Activated CD4-positive, alpha-beta T cell treated with anti-CD3 and anti-CD28 coated beads, Interleukin-2, amount 10 ng/mL, durations not matched to agents 7 days and 5 days (primary cell): ENCODE data around the gene LYRM4. TPM values are rescaled to one million over a fixed set of nuclear protein-coding genes. Genes with fewer than 3 reads are reported as not detected.

Experiments used
- CTCF ChIA-PET: fragments of 350-600 bp; sonication (Branson Sonifier 250); formaldehyde crosslinking; loops from one replicate; lab custom pipeline; 2021; ENCODE audit warnings: antibody characterized with exemption; lab: Charles Lee
- POLR2A ChIA-PET: fragments of 350-600 bp; sonication (Branson Sonifier 250); formaldehyde crosslinking; loops from one replicate; lab custom pipeline; 2021; ENCODE audit warnings: antibody characterized with exemption; lab: Charles Lee
- DNase-seq: peaks from one replicate; pipeline ENCODE4 v3.0.0-alpha.2; 2020
- H3K27ac Mint-ChIP-seq: one replicate; pipeline ENCODE4 v1.8.0; 2021; ENCODE audit warnings: mild to moderate bottlenecking, moderate library complexity, mixed read lengths
- H3K27me3 Mint-ChIP-seq: one replicate; pipeline ENCODE4 v1.8.0; 2021; ENCODE audit warnings: mixed read lengths
- H3K36me3 Mint-ChIP-seq: one replicate; pipeline ENCODE4 v1.8.0; 2021; ENCODE audit warnings: low read depth, mixed read lengths
- H3K4me1 Mint-ChIP-seq: one replicate; pipeline ENCODE4 v1.8.0; 2021; ENCODE audit warnings: mixed read lengths
- H3K4me3 Mint-ChIP-seq: one replicate; pipeline ENCODE4 v1.8.0; 2021; ENCODE audit warnings: mild to moderate bottlenecking, moderate library complexity, mixed read lengths
- H3K9me3 Mint-ChIP-seq: one replicate; pipeline ENCODE4 v1.8.0; 2021; ENCODE audit warnings: mixed read lengths
- total RNA-seq, 2 experiments: library from RNA; stranded (reverse); gene quantifications; one replicate each; pipeline ENCODE4 v1.2.3, GENCODE V29; 2021

LYRM4 gene
- total RNA-seq, 2 experiments from 2014 or later = 30.8 to 31.4 TPM

DNA sequence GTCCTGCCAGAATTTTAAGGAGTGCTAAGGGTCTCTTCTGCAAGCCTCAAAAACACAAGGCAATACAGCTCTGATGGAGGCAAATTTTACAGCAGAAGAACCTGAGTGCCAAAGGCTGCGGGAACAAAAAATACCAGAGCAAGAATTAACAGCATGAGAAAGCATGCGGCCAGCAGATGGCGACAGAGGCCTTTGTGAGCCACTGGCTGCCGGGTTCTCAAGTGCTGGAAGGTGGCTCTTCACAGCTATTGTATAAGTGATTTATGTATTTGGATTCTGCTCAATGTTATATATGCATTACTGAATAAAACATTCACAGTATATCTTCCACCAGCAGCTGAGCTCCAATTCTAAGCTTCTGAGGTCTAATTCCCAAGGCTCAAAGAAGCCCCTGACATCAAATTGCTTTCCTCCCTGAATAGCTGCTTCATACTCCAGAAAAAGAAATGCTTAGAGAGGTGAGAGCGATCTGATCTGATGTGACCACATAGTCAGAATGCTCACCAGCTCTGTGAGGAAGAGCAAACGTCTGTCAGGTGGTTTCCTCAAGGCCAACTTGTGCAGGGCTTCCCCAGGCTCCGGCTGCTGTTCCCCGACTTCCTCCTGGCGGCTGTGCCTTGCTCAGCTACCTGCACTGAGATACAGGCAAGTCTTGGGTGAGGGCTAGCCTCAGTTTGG is 117.0 kb downstream of the LYRM4 start:
- Mint-ChIP-seq H3K4me1 (peaks cover 10% of the 10 kb centered on the region), H3K9me3 (no peaks in the 10 kb centered on the region), H3K4me3 (no peak overlapping the region), H3K27ac (no peak overlapping the region), H3K27me3 (no peaks in the 10 kb centered on the region), H3K36me3 (no peaks in the 10 kb centered on the region)
- ChIA-PET POLR2A (no interaction called here), CTCF (interaction anchor here (0.7 to 2.6 kb wide), 24 partner anchors 8 to 246 kb away, joined by 3 to 14 read pairs (median 4); partner anchors contain the start of gene LYRM4)
- DNase-seq = peak; percentile 88

DNA sequence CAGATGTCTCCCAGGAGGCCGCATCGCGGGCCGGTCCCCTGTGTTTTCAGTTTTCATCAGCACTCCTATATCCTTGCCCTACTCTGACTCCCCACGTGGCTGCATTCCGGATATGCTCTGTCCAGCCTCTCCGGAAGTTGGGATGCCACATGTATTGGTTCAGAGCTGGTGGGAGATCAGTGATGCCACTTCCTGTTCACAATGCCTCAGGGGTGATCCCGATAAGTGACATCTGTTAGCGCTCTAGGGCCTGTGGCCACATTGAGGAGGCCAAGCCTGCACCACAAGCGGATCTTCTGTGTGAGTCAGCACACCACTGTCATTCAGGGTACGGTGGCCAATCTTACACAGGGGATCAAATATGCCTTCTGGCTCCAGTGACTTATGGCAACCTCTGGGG is 117.8 kb downstream of the LYRM4 start:
- ChIA-PET POLR2A (no interaction called here), CTCF (interaction anchor here (0.7 to 2.6 kb wide), 21 partner anchors 9 to 247 kb away, joined by 3 to 14 read pairs (median 4); partner anchors contain the start of gene LYRM4)
- no peaks in the 10 kb centered on the region for H3K36me3 Mint-ChIP-seq

DNA sequence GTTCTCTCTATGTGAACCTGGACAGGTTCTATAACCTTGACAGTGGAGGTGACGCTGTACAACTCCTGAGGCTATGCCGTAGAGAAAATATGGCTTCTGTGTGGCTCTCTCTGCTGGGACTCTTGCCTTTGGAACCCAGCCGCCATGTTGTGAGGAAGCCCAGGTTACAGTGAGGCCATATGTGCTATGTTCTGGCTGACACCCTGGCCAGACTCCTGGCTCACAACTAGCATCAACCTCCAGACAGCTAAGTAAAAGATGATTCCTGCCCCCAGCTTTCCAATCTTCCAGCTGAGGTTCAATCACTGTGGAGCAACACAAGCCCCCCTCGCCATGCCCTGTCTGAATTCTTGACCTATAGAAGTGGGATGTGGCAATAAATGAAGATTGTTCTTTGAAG is 118.6 kb downstream of the LYRM4 start:
- Mint-ChIP-seq H3K4me1 (peaks cover 10% of the 10 kb centered on the region), H3K9me3 (no peaks in the 10 kb centered on the region), H3K27me3 (no peaks in the 10 kb centered on the region), H3K27ac (no peak overlapping the region), H3K36me3 (no peaks in the 10 kb centered on the region), H3K4me3 (no peak overlapping the region)
- POLR2A ChIA-PET = no interaction called here
- CTCF ChIA-PET = no interaction called here
- no peak for DNase-seq

More for the DNA sequence above, 117.8 kb downstream of the LYRM4 start:
- Mint-ChIP-seq H3K27me3 (no peaks in the 10 kb centered on the region), H3K4me1 (peaks cover 10% of the 10 kb centered on the region), H3K9me3 (no peaks in the 10 kb centered on the region), H3K4me3 (no peak overlapping the region), H3K27ac (no peak overlapping the region)
- no peak for DNase-seq

- ChIA-PET POLR2A (no interaction called here), CTCF (interaction anchor here (1.4 kb wide), 1 partner anchor 163 kb away, joined by 4 read pairs; no protein-coding TSS in a partner anchor)
- H3K4me3 Mint-ChIP-seq = no peak overlapping the region
- H3K4me1 Mint-ChIP-seq = peaks cover 14% of the 10 kb centered on the region
- H3K27me3 Mint-ChIP-seq = no peaks in the 10 kb centered on the region
- H3K27ac Mint-ChIP-seq = no peak overlapping the region
- no peaks in the 10 kb centered on the region for H3K36me3 Mint-ChIP-seq
- no peak for DNase-seq
- no peaks in the 10 kb centered on the region for H3K9me3 Mint-ChIP-seq
Observed at GRCh38 chr6:5141046-5141445, 119.7 kb downstream of the LYRM4 start.

- POLR2A ChIA-PET = no interaction called here
- H3K4me1 Mint-ChIP-seq = peaks cover 14% of the 10 kb centered on the region
- no peaks in the 10 kb centered on the region for H3K9me3 Mint-ChIP-seq
- no peak overlapping the region for H3K27ac Mint-ChIP-seq
- H3K36me3 Mint-ChIP-seq = no peaks in the 10 kb centered on the region
- CTCF ChIA-PET = interaction anchor here (1.0 to 1.4 kb wide), 2 partner anchors 11 to 164 kb away, joined by 3 to 4 read pairs; no protein-coding TSS in a partner anchor
- H3K4me3 Mint-ChIP-seq = no peak overlapping the region
- no peak for DNase-seq
- H3K27me3 Mint-ChIP-seq = no peaks in the 10 kb centered on the region
Observed at GRCh38 chr6:5139828-5140771, 120.7 kb downstream of the LYRM4 start.

DNA sequence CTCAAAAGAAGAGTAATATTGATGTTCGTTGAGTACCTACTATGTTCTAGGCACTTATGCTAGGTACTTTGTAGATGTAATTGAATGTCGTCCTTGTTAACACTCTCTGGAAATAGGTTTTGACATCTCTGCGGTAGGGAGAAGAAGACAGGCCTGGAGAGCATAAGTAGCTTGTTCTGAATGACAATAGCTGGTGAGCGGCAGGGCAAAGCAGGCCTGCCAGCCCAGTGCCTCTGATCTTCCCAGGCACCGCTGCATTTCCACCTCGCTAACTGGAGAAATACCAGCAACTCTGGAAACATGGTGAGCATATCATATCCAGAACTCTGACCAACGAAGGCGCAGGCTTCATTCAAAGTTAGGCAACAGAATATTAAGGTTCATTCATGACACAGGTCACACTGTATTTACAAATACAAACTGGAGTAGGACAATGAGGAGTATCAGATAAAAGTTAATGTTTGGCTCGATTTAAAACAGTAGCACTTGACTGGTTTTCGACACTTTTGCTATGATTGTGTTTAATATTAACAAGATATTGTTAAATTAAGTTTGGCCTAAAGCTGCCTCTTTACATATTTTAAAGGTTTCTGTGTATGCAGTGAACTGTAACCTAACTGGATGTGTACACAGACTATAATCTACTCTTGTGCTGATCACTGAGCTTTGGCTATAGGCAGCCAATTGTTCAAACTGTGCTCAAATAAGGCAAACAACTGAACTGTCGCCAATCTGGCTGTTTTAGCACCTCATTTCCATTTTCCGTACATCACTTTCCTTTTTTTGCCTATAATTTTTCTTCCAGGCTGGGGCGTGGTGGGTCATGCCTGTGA is 121.5 kb downstream of the LYRM4 start:
- no peaks in the 10 kb centered on the region for H3K36me3 Mint-ChIP-seq
- H3K4me3 Mint-ChIP-seq = no peak overlapping the region
- no peaks in the 10 kb centered on the region for H3K27me3 Mint-ChIP-seq
- ChIA-PET CTCF (interaction anchor here (0.5 to 1.0 kb wide), 2 partner anchors 10 to 379 kb away, joined by 3 to 4 read pairs; no protein-coding TSS in a partner anchor), POLR2A (no interaction called here)
- DNase-seq = no peak
- peaks cover 14% of the 10 kb centered on the region for H3K4me1 Mint-ChIP-seq
- H3K27ac Mint-ChIP-seq = no peak overlapping the region
- H3K9me3 Mint-ChIP-seq = no peaks in the 10 kb centered on the region

DNA sequence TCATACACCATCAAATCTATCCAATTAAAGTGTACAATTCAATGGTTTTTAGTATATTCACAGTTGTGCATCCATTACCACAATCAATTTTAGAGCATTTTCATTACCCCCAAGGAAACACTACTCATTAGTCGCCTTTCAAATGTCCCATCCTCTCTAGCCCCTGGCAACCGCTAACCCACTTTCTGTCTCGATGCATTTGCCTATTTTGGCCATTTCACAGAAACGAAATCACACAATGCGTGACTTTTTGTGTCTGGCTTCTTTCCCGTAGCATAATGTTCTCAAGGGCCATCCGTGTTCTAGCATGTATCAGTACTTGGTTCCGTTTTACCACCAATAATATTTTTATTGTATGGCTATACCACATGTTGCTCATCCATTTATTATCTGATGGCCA is 123.9 kb downstream of the LYRM4 start:
- no peaks in the 10 kb centered on the region for H3K36me3 Mint-ChIP-seq
- no peak overlapping the region for H3K27ac Mint-ChIP-seq
- no peak overlapping the region for H3K4me3 Mint-ChIP-seq
- no peak for DNase-seq
- H3K9me3 Mint-ChIP-seq = no peaks in the 10 kb centered on the region
- POLR2A ChIA-PET = no interaction called here
- peaks cover 9% of the 10 kb centered on the region for H3K4me1 Mint-ChIP-seq
- H3K27me3 Mint-ChIP-seq = no peaks in the 10 kb centered on the region
- CTCF ChIA-PET = no interaction called here

DNA sequence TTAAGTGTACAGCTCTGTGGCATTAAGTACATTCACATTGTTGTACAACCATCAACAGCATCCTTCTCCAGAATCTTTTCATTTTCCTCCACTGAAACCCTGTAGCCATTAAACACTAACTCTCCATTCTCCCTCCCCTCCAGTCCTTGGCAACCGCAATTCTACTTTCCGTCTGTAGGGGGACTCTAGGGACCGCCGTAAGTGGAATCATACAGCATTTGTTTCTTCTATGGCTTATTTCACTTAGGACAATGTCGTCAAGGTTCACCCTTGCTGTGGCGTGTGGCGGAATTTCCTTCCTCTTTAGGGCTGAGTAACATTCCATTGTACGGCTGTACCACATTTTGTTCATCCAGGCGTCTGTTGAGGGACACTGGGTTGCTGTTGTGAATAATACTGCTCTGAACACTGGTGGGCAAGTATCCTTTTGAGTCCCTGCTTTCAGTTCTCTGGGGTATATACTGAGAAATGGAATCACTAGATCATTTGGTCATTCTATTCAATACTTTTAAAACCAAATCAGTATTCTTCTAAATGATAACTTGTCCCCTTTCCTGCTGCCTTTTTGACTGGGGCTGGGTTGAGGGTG is 124.9 kb downstream of the LYRM4 start:
- Mint-ChIP-seq H3K9me3 (no peaks in the 10 kb centered on the region), H3K36me3 (no peaks in the 10 kb centered on the region), H3K4me1 (peaks cover 7% of the 10 kb centered on the region), H3K27me3 (no peaks in the 10 kb centered on the region), H3K4me3 (no peak overlapping the region), H3K27ac (no peak overlapping the region)
- POLR2A ChIA-PET = no interaction called here
- CTCF ChIA-PET = no interaction called here
- DNase-seq = peak; percentile 39

- POLR2A ChIA-PET = no interaction called here
Observed at GRCh38 chr6:5133943-5134342, 126.8 kb downstream of the LYRM4 start.

DNA sequence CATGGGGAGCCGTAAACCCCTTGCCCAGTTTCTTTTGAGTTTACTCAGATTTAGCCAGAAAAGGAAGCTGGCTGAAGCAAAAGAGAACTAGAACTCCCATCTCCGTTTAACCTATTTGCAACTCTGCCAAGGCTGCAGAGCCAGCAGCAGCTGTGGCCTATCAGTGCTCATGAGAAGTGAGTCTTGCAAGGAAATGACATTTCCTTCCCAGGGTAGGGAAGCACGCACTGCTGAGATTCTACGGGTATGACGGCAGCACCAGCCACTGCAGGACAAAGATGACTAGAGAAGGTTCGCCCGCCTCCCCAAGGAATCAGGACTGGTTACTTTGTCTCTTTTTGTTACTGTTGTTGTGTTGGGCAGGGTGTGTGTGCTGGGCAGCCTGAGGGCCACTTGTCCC is 128.0 kb downstream of the LYRM4 start:
- Mint-ChIP-seq H3K36me3 (no peaks in the 10 kb centered on the region), H3K9me3 (no peaks in the 10 kb centered on the region), H3K4me1 (peaks cover 5% of the 10 kb centered on the region), H3K4me3 (no peak overlapping the region), H3K27me3 (no peaks in the 10 kb centered on the region), H3K27ac (no peak overlapping the region)
- no peak for DNase-seq
- ChIA-PET POLR2A (no interaction called here), CTCF (no interaction called here)

More at GRCh38 chr6:5133943-5134342, 126.8 kb downstream of the LYRM4 start:
- Mint-ChIP-seq H3K9me3 (no peaks in the 10 kb centered on the region), H3K4me1 (peaks cover 4% of the 10 kb centered on the region), H3K27me3 (no peaks in the 10 kb centered on the region), H3K36me3 (no peaks in the 10 kb centered on the region), H3K4me3 (no peak overlapping the region), H3K27ac (no peak overlapping the region)
- CTCF ChIA-PET = interaction anchor here (0.6 to 1.4 kb wide), 3 partner anchors 10 to 578 kb away, joined by 3 to 6 read pairs (median 3); no protein-coding TSS in a partner anchor
- DNase-seq = no peak

- no peaks in the 10 kb centered on the region for H3K27me3 Mint-ChIP-seq
- CTCF ChIA-PET = no interaction called here
Observed at GRCh38 chr6:5130135-5130866, 130.4 kb downstream of the LYRM4 start.

More at GRCh38 chr6:5130135-5130866, 130.4 kb downstream of the LYRM4 start:
- DNase-seq = no peak
- Mint-ChIP-seq H3K9me3 (no peaks in the 10 kb centered on the region), H3K4me3 (no peak overlapping the region), H3K4me1 (peaks cover 1% of the 10 kb centered on the region), H3K36me3 (no peaks in the 10 kb centered on the region), H3K27ac (no peak overlapping the region)
- POLR2A ChIA-PET = no interaction called here
